Measurements from ENCODE around the gene NODAL. TPM values are rescaled to one million over a fixed set of nuclear protein-coding genes. Genes with fewer than 3 reads are reported as not detected.

NODAL gene
- total RNA-seq, 1 experiment from 2014 or later = not detected

- no peak for DNase-seq
- Histone ChIP-seq H3K9me3 (replicated peaks) (no peaks in the 10 kb centered on the region), H3K4me3 (no peak overlapping the region), H3K27me3 (no peaks in the 10 kb centered on the region), H3K4me1 (peaks cover 20% of the 10 kb centered on the region), H3K36me3 (no peaks in the 10 kb centered on the region), H3K27ac (no peak overlapping the region)
Measured at GRCh38 chr10:70476249-70477035, 35.0 kb upstream of the NODAL start.

DNA sequence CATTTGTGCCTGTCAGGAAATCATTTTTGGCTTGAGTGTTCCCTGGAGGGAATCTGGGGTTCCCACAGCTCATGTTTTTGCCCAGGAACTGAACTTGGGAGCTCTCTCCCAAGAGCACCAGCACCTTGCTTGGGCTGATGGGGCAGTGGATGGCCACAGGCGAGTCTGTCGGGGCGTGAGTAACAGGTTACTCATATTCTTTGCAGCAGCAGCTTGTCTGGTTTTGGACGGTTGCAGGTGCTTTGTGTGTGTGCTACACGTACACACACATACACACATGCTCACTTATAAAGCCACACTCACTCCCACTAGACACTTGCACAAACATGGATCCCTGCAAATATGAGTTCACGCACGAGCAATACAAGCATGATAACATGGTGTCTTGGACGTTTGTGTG lies 34.2 kb upstream of the NODAL start:
- H3K4me1 ChIP-seq = peaks cover 20% of the 10 kb centered on the region
- H3K27me3 ChIP-seq = no peaks in the 10 kb centered on the region
- DNase-seq = no peak
- H3K4me3 ChIP-seq = no peak overlapping the region
- peak overlapping the region; percentile 49 for H3K27ac ChIP-seq
- no peaks in the 10 kb centered on the region for H3K36me3 ChIP-seq
- H3K9me3 ChIP-seq (replicated peaks) = no peaks in the 10 kb centered on the region

- Histone ChIP-seq H3K36me3 (no peaks in the 10 kb centered on the region), H3K27ac (peak overlapping the region; percentile 49), H3K9me3 (replicated peaks) (no peaks in the 10 kb centered on the region), H3K4me1 (peaks cover 20% of the 10 kb centered on the region), H3K27me3 (no peaks in the 10 kb centered on the region), H3K4me3 (no peak overlapping the region)
- DNase-seq = peak; percentile 84 to 91
Measured at GRCh38 chr10:70474780-70475179, 33.3 kb upstream of the NODAL start.

- H3K27ac ChIP-seq = no peak overlapping the region
- DNase-seq = no peak
- H3K27me3 ChIP-seq = no peaks in the 10 kb centered on the region
- no peaks in the 10 kb centered on the region for H3K36me3 ChIP-seq
- H3K4me3 ChIP-seq = no peak overlapping the region
- H3K4me1 ChIP-seq = peaks cover 20% of the 10 kb centered on the region
- no peaks in the 10 kb centered on the region for H3K9me3 ChIP-seq (replicated peaks)
Measured at GRCh38 chr10:70472799-70473454, 31.4 kb upstream of the NODAL start.

GRCh38 chr10:70466951-70467350 lies 25.5 kb upstream of the NODAL start:
- DNase-seq = no peak
- H3K9me3 ChIP-seq (replicated peaks) = no peaks in the 10 kb centered on the region
- no peaks in the 10 kb centered on the region for H3K36me3 ChIP-seq
- H3K27ac ChIP-seq = no peak overlapping the region
- no peak overlapping the region for H3K4me3 ChIP-seq
- H3K27me3 ChIP-seq = no peaks in the 10 kb centered on the region
- peaks cover 11% of the 10 kb centered on the region for H3K4me1 ChIP-seq

DNA sequence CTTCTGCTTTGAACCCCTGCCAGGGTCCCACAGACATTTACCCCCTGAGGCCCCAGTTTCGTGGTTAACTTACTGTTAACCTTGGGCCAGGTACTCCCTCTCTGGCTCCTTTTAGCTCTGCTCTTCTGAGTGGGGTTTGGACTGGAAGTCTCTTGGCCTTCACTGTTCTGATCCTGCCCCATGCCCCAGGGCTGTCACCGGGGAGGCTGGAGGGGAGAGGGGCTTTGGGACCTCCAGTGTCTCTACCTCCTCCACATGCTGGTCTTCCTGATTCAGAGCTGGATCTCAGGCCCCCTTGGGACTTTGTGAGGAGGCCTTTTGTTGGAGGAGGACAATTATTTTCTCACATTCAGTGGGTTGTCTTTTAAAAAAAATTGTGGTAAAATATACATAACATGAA lies 24.4 kb upstream of the NODAL start:
- Histone ChIP-seq H3K4me3 (no peak overlapping the region), H3K27me3 (no peaks in the 10 kb centered on the region), H3K27ac (no peak overlapping the region), H3K9me3 (replicated peaks) (no peaks in the 10 kb centered on the region), H3K36me3 (no peaks in the 10 kb centered on the region), H3K4me1 (peaks cover 11% of the 10 kb centered on the region)
- DNase-seq = no peak

- Histone ChIP-seq H3K4me3 (no peak overlapping the region), H3K4me1 (peaks cover 11% of the 10 kb centered on the region), H3K27me3 (no peaks in the 10 kb centered on the region), H3K9me3 (replicated peaks) (no peaks in the 10 kb centered on the region), H3K36me3 (no peaks in the 10 kb centered on the region), H3K27ac (no peak overlapping the region)
- DNase-seq = no peak
Measured at GRCh38 chr10:70465278-70465677, 23.8 kb upstream of the NODAL start.

DNA sequence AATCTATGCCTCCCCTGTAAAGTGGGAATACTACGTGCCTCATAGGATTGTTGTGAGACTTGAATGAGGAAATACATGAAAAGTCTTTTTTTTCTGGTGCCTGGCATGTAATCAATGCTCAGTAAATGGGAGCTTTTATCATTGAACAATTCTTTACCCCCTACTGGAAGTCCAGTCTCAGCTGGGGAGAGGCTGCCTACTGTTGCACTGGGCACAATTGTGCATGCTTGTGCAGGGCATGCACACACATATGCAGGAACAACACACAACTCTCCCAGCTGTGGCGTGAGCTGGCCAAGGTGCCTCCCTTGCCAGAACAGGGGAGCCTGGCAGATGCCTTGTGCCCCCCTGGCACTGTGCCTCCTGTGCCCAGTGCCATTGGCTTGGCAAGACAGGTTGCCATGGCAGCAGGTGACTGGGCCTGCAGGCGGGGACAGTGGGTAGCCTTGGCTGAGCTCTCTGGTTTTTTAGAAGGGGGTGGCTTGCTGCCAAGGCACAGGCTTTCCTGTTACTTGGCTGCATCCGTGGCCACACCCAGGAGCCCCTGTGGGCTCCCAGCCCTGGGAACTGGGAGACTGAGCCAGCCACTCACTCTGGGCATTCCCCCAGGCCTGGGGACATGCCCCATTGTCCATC lies 21.0 kb upstream of the NODAL start:
- Histone ChIP-seq H3K4me3 (no peak overlapping the region), H3K27ac (no peak overlapping the region), H3K4me1 (peaks cover 15% of the 10 kb centered on the region), H3K9me3 (replicated peaks) (no peaks in the 10 kb centered on the region), H3K36me3 (no peaks in the 10 kb centered on the region), H3K27me3 (no peaks in the 10 kb centered on the region)
- peak; percentile 54 to 64 for DNase-seq

DNA sequence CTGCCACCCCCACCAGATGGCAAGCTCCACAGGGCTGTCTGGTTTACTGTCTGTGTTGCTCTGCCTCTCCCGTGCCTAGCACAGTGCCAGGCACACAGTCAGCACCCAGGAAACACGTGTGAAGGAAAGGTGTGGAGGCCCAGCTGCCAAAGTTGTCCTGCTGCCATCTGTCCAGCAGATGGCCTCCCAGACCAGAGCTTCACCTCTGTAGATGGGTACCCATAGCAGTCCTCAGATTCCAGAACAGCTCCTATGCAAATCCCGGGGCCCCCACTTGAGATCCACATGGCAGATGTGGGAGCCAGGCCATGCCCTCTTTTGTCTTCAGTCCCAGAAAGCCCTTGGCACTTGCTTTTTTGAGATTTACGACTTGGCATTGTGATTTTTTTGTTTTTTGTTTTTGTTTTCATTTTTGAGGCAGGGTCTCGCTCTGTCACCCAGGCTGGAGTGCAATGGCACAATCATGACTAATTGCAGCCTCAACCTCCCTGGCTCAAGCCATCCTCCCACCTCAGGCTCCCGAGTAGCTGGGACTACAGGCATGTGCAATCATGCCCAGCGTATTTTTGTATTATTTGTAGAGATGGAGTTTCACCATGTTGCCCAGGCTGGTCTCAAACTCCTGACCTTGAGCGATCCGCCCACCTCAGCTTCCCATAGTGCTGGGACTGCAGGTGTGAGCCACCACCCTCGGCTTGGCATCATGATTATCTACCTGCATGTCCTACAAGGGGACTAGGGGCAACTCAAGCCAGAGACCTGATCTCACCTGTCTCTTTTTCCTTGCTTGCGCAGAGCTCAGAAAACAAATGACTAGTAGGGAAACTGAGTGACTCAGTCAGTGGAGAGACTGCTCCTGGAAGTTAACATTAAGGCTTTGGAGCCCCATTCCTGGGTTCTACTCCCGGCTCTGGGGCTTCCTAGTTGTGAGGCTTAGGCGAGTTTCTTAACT lies 20.2 kb upstream of the NODAL start:
- Histone ChIP-seq H3K4me1 (peaks cover 15% of the 10 kb centered on the region), H3K27ac (no peak overlapping the region), H3K9me3 (replicated peaks) (no peaks in the 10 kb centered on the region), H3K27me3 (no peaks in the 10 kb centered on the region), H3K36me3 (no peaks in the 10 kb centered on the region), H3K4me3 (no peak overlapping the region)
- peak; percentile 58 to 79 for DNase-seq

GRCh38 chr10:70459774-70460490 lies 18.5 kb upstream of the NODAL start:
- Histone ChIP-seq H3K27me3 (no peaks in the 10 kb centered on the region), H3K4me1 (peaks cover 15% of the 10 kb centered on the region), H3K9me3 (replicated peaks) (no peaks in the 10 kb centered on the region), H3K36me3 (no peaks in the 10 kb centered on the region), H3K27ac (no peak overlapping the region), H3K4me3 (no peak overlapping the region)
- no peak for DNase-seq

DNA sequence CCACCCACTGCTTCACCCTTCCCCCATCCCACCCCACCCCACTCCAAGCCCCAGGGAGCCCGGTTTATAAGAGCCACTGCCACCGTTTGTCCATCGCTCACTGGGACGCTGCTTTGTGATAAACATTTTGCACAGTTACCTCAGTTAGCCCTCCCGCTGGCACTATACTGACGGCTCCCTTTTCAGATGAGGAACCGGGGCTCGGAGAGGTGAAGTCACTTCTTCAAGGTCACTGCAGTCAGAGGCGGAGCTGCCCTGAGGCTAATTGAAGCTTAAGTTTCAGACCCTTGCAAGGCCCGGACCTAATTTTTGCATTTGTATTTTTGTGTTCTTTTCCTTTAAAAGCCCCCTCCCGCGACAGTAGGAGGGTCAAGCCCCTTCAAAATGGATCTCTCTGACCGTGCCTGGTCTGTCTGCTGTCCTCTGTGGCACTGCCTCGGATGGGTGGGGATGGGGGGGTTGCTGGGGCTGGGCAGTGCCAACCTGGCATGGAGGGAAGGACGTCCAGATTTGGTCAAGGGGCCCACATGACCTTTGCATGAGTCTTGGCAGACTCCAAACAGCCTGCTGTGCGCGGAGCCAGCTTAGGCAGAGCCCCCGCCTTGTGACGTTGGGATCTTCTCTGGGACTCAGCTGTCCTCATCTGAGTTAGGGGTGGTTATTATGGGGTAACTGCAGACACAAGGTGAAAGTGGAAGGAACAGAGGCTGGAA lies 17.7 kb upstream of the NODAL start:
- Histone ChIP-seq H3K4me3 (peak overlapping the region; percentile 58), H3K36me3 (no peaks in the 10 kb centered on the region), H3K27ac (no peak overlapping the region), H3K9me3 (replicated peaks) (no peaks in the 10 kb centered on the region), H3K27me3 (no peaks in the 10 kb centered on the region), H3K4me1 (peaks cover 15% of the 10 kb centered on the region)
- DNase-seq = peak in 1 of 2 experiments; percentile 48

DNA sequence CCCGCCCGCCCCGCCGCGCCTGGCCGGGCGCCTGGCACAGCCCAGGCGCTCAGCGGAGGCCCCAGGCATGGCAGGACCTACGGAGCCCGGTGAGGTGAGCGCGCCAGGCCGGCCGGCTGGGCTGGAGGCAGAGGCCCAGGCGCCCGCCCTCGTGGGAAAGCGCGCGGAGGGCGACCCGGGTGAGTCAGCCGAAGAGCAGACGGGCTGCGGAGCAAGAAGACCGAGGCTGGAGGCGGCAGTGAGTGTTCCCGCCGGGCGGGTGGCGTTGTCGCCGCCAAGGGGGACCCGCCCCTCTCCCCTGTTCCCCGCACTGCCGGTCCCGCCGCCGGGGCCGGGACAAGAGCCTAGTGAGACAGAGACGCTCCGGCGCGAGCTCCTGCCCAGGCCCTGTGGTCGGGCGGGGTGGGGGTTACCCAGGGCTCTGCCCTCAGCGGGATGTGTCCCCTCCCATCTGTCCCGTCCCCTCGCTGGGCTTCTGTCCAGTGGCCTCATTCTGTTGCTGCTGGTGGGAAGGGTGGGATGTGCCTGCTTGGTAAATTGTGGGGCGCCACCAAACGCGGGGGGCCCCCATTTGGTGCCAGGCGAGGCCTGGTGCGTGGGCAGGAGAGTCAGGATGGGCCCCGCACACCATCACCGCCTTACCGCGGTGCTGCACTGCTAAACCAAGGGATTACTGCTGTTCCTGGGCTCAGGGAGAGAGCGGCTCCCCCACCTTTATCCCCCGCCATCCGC lies 17.0 kb upstream of the NODAL start:
- H3K4me1 ChIP-seq = peaks cover 15% of the 10 kb centered on the region
- H3K4me3 ChIP-seq = peak overlapping the region; percentile 58
- H3K9me3 ChIP-seq (replicated peaks) = no peaks in the 10 kb centered on the region
- H3K27me3 ChIP-seq = no peaks in the 10 kb centered on the region
- DNase-seq = peak; percentile 50 to 60
- peak overlapping the region; percentile 25 for H3K27ac ChIP-seq
- no peaks in the 10 kb centered on the region for H3K36me3 ChIP-seq

DNA sequence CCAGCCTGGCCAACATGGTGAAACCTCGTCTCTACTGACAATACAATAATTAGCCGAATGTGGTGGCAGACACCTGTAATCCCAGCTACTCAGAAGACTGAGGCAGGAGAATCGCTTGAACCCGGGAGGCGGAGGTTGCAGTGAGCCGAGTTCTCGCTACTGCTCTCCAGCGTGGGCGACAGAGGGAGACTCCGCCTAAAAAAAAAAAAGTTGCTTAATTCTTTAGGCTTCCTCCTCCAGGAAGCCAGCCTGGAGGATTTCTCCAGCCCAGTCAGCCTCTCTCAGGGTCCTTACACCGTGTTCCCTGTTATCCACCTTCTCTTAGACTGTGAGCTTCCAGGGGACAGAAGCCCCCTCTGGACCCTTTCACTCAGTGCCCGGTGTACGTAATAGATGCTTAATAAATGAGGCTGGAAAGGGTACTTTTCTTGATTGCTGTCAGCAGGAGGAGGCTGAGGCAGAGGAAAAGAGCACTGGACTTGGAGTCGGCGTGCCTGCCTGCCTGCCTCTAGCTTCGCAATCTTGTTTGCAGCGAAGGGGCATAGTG lies 16.4 kb upstream of the NODAL start:
- Histone ChIP-seq H3K4me3 (peak overlapping the region; percentile 58), H3K36me3 (no peaks in the 10 kb centered on the region), H3K27me3 (no peaks in the 10 kb centered on the region), H3K27ac (no peak overlapping the region), H3K9me3 (replicated peaks) (no peaks in the 10 kb centered on the region), H3K4me1 (peaks cover 11% of the 10 kb centered on the region)
- no peak for DNase-seq

Data from SJCRH30 (cell line).